CD4-positive, alpha-beta T cell treated with Interleukin-4 for 4 hours (primary cell): ENCODE results near the gene TMEM98.
"Not testable (repeated sequence)": the region's sequence is repeated elsewhere in the genome, so short reads cannot be mapped to it uniquely, and the experiment has no call there.

Source experiments
- DNase-seq: peaks from one replicate; pipeline ENCODE4 v3.0.0-alpha.2; 2020

TMEM98 gene

GRCh38 chr17:32916134-32916533 is 11.8 kb upstream of the TMEM98 start:
- DNase-seq = no peak

DNA sequence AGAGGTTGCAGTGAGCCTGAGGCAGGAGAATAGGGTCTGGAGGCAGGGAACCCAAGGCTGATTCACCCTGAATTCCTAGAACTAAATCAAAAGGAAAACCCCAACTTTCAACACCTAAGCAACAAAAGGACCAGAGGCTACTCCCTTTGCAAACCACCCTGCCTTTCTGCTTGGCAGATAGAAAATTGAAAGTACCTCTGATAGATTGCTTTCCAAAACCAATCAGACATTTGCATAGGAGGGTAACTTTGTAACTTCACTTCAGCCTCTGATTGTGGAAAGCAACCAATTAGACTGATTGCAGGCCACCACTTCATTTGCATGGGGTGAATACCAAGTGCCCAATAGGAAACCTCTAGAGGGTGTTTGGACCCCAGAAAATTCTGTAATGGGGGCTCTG is 10.9 kb upstream of the TMEM98 start:
- DNase-seq = no peak

DNA sequence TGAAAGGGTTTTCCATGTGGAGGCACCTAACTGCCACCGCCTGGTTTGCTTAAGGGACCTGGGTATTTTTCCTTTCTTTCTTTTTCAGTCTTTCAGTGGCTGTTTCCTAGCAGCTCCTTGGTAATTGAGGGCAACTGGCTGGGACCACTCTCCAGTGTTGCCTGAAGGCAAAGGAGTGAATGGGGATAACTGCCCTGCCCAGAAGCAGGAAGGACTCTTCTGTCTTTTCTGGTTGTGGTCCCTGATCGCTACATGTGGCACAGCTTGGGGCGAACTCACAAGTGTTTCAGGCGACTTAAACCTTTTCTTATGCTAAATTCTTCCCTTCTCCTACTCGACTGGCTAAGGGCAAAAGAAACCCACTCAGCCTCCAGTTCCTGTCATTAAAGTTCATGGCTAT is 10.1 kb upstream of the TMEM98 start:
- DNase-seq = no peak

DNA sequence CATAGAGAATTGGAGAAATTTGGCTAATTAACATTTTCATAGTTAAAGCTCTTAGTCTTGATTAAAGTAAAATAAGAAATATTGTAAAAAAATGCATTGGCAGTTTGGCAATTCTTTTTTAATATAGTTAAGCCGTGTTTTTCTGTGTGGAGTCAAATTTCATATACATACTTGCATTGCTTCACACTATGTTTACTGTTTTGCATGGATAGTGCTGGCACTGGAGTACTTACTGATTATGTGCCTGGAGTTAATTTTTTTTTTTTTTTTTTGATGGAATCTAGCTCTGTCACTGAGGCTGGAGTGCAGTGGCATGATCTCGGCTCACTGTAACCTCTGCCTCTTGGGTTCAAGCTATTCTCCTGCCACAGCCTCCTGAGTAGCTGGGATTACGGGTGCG is 8.1 kb upstream of the TMEM98 start:
- not testable (repeated sequence) for DNase-seq

DNA sequence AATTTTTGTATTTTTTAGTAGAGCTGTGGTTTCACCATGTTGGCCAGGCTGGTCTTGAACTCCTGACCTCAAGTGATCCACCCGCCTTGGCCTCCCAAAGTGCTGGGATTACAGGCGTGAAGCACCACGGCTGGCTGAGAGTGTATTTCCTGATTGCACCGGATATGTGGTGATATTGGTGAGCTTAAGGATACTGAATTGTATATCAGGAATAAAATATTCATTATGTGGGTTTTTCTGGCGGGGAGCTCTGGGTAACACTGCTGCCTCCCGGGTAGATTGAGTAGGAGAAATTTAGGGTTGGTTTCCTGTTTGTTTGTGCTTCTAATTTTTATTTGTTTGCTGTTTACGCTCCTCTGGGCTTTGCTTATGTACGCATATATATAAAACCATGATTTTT is 7.7 kb upstream of the TMEM98 start:
- DNase-seq = no peak

GRCh38 chr17:32921017-32921416 is 6.9 kb upstream of the TMEM98 start:
- no peak for DNase-seq

GRCh38 chr17:32923905-32924304 is 4.0 kb upstream of the TMEM98 start:
- DNase-seq = not testable (repeated sequence)

- no peak for DNase-seq
These were observed 1.8 kb upstream of the TMEM98 start for GRCh38 chr17:32926183-32926582.

DNA sequence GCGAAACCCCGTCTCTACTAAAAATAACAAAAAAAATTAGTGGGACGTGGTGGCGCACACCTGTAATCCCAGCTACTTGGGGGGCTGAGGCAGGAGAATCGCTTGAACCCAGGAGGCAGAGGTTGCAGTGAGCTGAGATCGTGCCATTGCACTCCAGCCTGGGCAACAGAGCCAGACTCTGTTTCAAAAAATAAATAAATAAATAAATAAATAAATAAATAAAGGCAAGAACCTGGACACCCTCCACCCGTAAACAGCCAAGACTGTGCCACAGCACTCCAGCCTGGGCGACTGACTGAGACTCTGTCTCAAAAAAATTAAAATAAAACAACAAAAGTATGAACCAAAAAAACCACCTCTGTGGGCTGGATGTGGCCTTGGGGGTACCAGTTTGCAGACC is 1.2 kb upstream of the TMEM98 start:
- DNase-seq = not testable (repeated sequence)

- DNase-seq = no peak
These were observed 691 bp upstream of the TMEM98 start for GRCh38 chr17:32927201-32927723.

DNA sequence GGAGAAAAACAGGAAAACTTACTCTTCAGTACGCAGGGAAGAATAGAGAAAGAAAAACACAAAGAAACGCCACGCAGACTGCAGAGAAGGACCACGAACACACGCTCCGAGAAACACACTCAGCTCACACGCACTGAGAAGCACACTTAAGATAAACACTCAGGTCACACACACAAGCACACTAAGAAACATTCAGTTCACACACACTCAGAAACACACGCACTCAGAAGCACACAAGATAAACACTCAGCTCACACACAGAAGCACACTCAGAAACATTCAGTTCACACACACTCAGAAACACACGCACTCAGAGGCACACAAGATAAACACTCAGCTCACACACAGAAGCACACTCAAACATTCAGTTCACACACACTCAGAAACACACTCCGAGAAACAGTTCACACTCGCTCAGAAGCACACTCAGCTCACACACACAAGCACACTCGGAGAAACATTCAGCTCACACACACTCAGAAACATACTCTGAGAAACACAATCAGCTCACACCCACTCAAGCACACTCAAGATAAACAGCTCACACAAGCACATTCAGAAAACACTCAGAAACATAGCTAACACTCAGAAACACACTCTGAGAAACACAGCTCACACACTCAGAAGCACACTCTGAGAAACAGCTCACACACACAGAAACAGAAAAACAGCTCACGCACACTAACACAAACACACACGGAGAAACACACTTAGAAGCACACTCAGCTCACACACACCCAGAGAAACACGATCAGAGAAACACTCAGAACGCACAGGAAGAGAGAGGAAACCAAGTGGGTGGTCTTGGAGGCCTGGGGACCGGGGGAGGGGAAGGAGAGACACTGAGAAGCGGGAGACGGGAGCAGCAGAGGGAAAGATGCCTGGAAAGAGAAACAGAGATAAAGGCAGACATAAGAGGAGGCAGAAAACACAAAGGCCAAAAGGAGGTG is 908 bp downstream of the TMEM98 start:
- DNase-seq = no peak

DNA sequence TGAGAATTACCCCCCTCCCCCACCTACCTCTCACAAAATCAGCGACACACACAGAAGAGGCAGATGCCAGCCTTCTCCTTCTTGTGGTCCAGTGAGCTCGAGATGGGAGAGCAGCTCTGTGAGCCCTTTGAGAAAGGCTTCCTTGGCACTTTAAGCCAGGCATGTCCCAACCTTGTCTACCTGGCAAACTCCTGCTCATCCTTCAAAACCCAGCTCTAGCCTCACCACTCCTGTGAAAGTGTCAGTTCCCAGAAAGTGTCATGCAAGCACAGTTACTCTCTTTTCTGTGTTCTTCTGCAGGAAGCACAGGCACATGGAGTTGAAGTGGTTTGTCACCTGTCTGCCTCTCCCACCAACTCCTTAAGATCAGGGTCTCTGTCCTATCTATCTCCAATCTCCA is 1.6 kb downstream of the TMEM98 start:
- DNase-seq = no peak

- no peak for DNase-seq
These were observed 2.6 kb downstream of the TMEM98 start for GRCh38 chr17:32930512-32930911.

DNA sequence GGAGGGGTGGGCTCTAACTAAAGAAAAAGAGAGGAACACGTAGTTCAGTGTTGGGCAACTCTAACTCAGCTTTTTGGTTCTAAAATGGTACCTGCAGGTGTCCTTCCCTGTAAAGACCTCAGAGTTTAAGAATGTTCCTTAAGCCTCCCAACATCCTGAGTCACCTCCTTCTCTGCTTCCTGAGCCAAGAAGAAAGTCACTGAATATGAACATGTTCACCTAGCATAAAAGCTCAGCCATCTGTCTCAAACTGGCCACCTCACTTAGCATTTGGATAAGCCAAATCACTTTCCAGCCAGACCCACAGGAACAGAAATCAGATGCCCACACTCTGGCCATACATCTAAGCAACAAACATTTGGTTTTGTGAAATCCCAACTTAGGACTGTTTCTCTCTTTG is 3.7 kb downstream of the TMEM98 start:
- DNase-seq = no peak

DNA sequence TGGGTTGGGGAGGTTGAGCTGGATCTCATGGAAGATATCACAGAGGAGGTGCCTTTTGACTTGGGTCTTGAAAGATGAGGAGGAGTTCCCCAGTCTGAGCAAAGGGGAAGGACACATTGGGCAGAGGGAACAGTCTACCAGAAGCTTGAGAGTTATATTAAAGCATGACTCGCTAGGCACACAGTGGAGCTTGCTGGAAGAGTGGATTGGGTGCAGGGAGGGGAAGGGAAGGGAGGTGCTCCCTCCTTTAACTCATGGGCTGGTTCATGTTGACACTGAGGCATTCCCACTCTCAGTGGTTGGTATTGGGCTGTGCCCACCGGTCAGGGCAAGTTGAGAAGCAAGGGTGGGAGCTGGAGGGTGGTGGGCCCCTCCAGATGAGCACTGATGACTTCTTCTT is 5.9 kb downstream of the TMEM98 start:
- DNase-seq = no peak

DNA sequence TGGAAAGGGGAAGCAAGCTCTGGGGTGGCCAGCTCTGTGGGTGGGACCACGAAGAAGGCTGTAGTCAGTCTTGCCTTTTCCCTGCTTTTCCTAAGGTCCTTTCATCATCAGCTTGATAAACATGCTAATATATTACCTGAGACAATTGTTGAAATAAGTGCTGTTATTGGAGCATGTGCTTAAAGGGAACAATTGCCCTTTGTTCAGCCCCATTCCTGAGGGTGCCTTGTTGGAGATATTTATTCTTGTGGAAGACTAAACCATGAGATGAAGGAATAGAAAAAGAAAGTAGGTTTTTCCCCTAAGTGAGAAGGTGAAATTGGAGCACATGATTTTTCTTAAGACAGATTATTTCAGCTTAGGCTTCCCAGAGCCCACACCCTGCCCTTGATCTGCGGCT is 7.8 kb downstream of the TMEM98 start:
- DNase-seq = no peak

- DNase-seq = no peak
These were observed 8.4 kb downstream of the TMEM98 start for GRCh38 chr17:32936186-32936893.

DNA sequence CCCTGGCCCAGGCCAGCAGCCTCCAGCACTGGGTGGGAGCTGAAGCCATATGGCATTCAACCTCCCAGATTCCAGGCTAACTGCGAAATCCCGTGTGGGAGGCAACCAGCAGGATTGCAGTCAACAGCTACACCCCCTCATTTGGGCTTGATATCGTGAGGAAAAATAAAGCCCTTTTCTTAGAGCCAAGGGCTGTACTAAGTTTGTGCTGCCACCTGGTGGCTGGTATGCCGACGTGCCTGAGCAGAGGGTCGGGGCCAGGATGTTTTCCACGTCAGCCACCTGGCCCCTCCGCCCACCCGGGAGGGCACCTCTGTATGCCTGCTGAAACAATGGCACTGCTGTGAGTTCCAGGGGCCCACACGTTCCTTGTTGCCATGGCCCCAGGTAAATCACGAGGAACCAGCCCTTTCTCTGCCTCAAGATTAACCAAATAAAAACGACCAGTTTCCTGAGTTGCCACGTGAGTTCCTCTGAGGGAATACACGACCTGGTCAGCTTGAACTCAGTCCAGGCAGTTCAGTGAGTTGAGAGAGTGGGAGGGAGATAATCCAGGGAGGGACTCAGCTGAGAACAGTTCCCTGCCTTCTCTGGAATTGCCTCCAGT is 9.0 kb downstream of the TMEM98 start:
- peak; percentile 54 for DNase-seq

GRCh38 chr17:32940706-32941390 is 12.9 kb downstream of the TMEM98 start:
- DNase-seq = no peak

DNA sequence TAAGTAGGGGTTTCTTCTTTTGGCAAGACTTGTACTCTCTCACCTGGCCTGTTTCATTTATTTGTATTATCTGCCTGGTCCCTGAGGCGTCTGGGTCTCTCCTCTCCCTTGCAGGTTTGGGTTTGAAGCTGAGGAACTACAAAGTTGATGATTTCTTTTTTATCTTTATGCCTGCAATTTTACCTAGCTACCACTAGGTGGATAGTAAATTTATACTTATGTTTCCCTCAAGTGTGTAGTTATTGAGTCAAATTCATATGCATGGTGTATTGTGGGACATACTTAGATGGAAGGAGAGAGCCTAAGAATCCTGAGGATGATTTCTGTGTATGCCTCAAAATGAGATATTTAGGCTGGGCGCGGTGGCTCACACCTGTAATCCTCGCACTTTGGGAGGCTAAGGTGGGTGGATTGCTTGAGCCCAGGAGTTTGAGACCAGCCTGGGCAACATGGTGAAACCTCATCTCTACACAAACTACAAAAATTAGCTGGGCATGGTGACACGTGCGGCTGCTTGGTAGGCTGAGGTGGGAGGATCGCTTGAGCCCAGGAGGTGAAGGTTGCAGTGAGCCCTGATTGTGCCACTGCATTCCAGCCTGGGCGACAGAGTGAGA is 13.6 kb downstream of the TMEM98 start:
- no peak for DNase-seq

DNA sequence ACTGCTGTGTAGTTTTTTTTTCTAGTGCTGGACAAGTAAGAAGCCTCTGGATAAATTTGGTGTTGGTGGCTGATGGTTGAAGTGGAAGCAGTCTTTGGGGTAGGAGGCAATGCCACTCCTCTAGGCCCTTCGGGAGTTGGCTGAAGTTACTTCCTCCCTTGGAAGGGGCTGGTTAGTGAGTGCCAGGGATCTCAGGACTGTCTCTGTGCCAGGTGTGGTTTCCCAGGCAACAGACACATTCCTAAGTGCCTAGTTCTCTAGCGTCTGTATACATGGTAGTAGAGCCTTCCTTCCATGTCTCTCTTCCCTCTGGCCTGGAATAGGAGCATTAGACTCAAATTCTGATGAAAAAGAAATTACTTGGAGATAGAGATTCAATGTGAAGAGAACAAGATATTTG is 15.3 kb downstream of the TMEM98 start:
- no peak for DNase-seq

- DNase-seq = no peak
These were observed 15.8 kb downstream of the TMEM98 start for GRCh38 chr17:32943647-32944191.
